Stimulated activated CD8-positive, alpha-beta memory T cell treated with anti-CD3 and anti-CD28 coated beads, Interleukin-7, amount 100 ng/mL, for 48 hours (primary cell): ENCODE measurements around the gene SMC3.
A peak's percentile ranks its signal among the peaks of the same experiment; 100 is the strongest.
"Not testable (repeated sequence)": the region's sequence is repeated elsewhere in the genome, so short reads cannot be mapped to it uniquely, and the experiment has no call there.

Experiments
- DNase-seq, 2 donors: peaks; one replicate each; pipeline ENCODE4 v3.0.0-alpha.2; 2020; ENCODE audit warnings: low read depth in 1 of 2; ENCODE audit errors: extremely low read depth in 1 of 2

The SMC3 gene

DNA sequence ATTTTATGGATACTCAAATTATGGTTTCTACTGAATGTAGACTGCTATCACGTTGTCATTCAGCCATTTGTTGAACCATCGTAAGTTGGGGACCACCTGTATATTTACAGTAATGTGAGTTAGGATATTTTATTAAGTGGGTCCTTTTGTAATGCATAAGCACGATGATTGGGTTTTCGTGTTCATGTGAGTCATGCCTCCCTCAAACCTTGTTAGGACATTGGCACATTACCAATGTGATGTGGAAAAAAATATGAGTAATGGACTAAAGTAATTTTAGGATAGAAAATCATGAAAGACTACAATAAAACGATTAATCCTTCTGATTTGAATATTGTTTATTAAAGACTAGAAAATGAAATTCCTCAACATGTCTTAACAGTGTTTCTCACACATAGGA lies 8.7 kb downstream of the SMC3 start:
- no peak for DNase-seq

GRCh38 chr10:110577056-110577455 lies 9.6 kb downstream of the SMC3 start:
- DNase-seq = no peak

DNA sequence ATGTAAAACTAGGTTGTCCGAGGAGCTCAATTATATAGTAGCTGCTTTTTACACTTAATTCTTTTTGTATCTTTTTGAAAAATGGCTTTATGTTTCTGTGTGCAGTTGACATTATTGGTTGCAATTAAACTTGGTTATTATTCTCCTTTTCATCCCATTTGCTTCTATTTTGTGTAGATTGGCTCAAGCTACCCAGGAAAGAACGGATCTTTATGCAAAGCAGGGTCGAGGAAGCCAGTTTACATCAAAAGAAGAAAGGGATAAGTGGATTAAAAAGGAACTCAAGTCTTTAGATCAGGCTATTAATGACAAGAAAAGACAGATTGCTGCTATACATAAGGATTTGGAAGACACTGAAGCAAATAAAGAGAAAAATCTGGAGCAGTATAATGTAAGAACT lies 16.5 kb downstream of the SMC3 start:
- DNase-seq = no peak

DNA sequence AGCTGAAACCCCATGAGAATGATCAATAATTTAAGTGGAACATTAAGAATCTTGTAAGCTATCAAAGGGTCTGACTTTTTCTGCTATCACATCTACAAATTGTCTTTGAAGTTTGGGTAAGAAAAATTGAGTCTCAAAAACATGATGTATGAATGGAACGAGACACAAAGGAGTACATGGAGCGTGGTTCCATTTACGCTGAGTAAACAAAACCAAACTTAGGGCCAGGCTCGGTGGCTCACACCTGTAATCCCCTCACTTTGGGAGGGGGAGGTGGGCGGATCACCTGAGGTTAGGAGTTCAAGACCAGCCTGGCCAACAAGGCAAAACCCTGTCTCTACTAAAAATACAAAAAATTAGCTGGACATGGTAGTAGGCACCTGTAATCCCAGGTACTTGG lies 24.3 kb downstream of the SMC3 start:
- DNase-seq = no peak

DNA sequence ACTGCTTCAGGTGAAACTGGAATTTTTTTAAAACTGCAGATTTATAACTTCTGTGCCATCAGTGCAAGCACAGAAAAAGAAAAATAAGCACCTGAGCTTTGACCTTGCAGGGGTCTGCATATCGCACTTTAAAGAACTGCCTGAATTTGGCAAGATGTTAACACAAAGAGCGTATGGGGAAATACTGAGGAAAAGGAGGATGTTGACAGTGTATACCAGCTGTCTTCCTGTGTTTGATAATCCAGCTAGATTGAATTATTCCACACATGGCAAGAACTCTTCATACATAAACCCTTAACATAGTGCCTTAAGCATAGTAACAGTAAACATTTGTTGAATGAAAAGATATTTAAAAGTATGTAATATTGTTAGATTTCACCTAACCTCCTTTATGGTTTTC lies 30.0 kb downstream of the SMC3 start:
- no peak for DNase-seq

- DNase-seq = no peak
These were observed 33.1 kb downstream of the SMC3 start for GRCh38 chr10:110600487-110601101.

DNA sequence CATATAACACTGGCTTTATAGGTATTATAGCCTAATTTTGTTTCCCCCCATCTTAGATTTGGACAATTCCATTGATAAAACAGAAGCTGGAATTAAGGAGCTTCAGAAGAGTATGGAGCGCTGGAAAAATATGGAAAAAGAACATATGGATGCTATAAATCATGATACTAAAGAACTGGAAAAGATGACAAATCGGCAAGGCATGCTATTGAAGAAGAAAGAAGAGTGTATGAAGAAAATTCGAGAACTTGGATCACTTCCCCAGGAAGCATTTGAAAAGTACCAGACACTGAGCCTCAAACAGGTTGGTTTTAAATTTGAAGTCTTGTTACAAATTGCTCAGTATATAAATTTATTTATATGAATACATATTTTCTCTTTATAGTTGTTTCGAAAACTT lies 34.1 kb downstream of the SMC3 start:
- DNase-seq = no peak

- DNase-seq = no peak
These were observed 40.6 kb downstream of the SMC3 start for GRCh38 chr10:110608087-110608486.

GRCh38 chr10:110609605-110610004 lies 42.1 kb downstream of the SMC3 start:
- DNase-seq = no peak

DNA sequence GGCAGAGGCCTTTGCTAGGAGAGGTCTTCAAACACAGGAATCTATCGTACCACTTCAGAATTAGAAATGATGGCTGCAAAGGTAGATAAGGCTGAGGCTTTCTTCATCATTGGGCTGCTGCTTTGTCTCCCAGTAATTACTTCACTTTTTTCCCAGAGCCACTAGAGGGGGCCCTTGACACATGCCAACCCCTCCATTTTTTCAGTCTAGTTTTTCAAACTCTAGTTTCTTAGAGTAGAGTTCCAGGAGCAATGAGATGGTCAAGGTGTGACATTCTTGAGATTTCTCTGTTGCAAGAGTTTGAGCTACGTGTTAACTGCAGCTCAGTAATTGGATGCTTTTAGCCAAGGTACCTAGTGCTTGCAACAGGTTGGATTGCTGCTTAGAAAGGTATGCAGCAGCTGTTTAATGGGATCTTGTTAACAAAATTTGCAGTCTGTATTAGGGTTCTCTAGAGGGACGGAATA lies 42.8 kb downstream of the SMC3 start:
- no peak for DNase-seq

- DNase-seq = not testable (repeated sequence)
These were observed 43.3 kb downstream of the SMC3 start for GRCh38 chr10:110610781-110611180.

- DNase-seq = no peak
These were observed 44.6 kb downstream of the SMC3 start for GRCh38 chr10:110612087-110612486.

DNA sequence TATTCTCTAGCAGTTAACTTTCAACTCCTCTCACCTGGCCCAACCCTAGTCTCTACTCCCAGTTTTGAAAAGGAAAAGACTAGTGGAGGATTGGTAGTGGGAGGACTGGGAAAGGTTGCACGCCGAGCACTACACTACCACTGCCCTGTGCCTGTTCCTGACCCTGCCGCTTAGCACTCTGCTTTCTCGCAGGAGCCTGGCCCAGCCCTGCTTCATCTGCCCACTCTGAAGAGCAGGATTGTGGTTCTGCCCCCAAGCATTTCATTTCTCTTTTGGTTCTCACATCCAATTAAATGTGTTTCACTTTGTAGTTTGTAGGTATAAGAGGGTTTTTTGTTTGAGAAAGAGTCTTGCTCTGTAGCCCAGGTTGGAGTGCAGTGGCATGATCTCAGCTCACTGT lies 45.1 kb downstream of the SMC3 start:
- DNase-seq = no peak

GRCh38 chr10:110613341-110613995 lies 46.0 kb downstream of the SMC3 start:
- peak in 1 of 2 donors; percentile 21 for DNase-seq

DNA sequence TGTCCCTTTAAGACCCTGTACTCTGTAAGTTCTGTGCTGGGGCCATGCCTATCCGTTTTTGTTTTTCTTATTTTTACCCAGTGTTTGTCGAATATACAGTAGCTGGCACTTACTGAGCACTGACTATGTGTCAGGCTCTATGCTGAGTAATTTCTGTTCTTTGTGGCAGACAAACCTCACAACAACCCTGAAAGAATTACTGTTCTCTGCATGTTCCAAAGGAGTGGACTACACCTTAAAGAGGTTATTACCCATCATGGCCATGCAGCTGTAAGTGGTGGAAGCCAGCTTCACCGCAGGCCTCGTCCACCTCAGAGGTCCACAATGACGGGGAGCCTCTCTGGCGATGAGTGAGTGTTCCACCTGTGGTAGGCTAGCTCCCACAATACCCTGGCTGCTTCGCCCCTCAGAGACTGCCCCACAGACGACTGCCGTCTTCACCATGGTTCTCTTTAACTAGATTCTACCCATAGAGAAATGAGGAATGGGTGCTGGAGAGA lies 46.6 kb downstream of the SMC3 start:
- DNase-seq = no peak

- DNase-seq = no peak
These were observed 47.7 kb downstream of the SMC3 start for GRCh38 chr10:110615057-110615747.

DNA sequence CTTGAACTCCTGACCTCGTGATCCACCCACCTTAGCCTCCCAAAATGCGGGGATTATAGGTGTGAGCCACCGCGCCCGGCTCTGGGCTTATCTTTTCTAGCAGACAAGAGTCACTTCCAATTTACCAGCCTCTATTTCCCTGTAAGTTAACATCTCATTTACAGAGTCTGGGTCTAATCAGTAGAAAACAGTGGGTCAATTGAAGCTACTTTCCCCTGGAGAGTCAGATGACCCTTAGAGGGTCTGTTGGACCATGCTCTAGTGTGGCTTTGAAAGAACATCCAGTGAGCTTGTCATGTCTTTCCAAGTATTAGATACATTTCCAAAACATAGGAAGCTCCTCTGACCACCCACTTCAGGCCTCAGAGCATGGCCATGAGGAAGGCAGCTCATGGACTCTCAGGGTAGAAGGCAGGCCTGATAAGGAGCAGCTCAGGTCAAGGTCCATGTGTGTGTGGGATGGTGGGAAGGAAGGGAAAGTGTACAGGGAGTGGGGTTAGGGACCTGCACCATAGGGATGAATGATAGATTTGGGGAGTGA lies 49.1 kb downstream of the SMC3 start:
- no peak for DNase-seq

DNA sequence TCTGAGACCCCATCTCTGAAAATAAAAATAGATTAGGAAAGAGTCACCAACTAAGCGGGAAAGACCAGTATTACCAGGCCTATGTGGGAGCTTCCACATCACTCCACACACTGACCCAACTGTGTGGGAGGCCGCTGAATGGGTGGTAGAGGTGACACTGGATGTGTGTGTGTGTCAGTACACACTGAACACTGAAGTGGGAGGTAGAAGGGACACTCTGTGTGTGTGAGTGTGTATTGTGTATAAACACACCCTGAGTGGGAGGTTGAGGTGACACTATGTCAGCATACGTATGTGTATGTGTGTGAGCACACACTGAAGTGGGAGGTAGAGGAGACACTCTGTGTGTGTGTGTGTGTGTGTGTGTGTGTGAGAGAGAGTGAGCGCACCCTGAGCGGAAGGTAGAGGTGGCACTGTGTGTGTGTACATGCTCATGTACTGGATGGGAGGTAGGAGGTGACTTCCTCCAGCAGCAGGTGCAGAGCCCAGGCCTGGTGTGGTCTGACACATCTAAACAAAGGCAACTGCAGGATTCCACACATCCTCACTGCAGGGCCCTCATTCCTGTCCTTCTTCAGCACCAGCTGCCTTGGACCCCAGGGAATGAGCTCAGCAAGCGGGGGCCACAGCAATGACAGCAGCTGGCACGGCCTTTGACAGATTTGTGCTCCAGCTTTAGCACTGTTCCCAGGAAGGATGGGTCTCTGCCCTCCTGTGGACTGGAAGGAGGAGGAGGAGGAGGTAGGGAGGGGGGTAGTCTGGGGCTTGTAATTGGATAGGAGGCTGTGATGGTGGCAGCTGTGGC lies 50.1 kb downstream of the SMC3 start:
- no peak for DNase-seq

GRCh38 chr10:110618230-110618610 lies 50.7 kb downstream of the SMC3 start:
- DNase-seq = no peak

DNA sequence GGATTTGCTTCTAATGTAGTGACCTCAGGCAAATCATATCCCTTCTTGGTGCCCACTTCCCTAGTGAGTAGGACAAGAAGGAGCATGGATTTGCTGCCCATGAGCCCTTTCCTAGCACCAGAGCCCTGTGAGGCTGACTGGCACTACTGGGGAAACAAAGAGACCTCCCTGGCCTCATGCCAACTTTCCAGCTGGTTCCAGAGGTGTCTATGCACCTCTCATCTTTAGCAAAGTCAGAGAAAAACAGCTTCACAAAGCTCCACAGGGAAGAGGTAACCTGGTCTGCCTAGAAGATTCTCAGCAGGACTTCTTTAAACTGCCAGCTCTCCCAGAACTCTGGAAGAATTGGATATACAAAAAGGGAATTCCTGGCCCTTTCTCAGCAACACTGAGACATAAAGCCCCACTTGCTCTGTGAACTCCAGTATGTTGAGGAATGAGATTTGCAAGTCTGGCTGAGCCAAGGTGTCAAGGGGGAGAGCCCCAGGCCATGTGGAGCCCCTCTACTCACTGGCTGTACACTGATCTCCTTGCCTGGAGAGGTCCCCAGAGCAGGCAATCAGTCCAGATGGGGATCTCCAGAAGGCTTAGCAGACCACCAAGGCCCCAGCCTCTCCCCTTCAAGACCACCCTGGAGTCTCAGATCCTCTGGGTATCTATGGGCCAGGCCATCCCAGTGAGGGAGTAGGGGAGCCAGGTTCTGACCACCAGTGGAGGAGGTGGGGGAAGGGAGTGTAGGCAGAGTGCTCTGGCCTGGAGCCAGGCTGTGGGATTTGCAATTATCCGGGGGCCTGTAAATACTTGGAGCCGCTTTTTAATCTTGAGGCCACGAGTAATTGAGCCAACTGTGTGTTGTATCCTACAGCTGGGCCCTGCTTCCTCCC lies 52.3 kb downstream of the SMC3 start:
- DNase-seq = no peak
